Activated CD4-positive, alpha-beta T cell treated with anti-CD3 and anti-CD28 coated beads, Interleukin-2, amount 50 U/mL, for 48 hours (primary cell): ENCODE measurements around the gene FER.
"Not testable (repeated sequence)": the region's sequence is repeated elsewhere in the genome, so short reads cannot be mapped to it uniquely, and the experiment has no call there.

ENCODE experiments used
- DNase-seq, 2 experiments: peaks; one replicate each; pipeline ENCODE4 v3.0.0-alpha.2; 2020

The FER gene

DNA sequence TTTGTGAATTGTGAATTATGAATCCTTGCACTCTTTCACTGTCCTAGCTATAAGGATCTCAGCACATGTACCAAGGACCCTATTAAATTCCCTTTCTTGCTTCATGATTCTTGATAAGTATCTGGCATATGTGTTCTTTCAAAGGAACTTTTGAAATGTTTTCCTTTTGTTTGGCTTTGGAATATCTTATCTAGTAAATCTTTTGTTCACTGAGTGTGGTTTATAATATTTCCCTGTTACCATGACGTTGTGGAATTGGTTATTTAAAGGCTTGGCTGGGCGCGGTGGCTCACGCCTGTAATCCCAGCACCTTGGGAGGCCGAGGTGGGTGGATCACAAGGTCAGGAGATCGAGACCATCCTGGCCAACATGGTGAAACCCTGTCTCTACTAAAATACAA is 151.5 kb downstream of the FER start:
- not testable (repeated sequence) for DNase-seq

DNA sequence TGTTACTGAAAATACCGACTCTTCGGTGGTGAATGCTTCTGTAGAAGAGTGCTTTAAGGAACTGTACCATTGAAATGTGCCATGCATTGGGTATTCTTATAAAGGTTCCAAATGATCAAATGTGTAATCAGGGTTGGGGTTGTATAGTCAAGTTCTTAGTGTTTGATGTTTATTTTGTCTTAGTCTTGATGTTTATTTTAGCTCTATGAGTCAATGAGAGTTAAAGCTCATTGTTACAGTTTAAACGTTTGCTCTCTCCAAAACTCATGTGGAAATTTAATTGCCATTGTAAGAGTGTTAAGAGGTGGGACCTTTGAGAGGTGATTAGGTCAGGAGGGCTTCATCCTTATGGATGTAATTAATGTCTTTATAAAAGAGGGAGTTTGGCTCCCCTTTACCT is 153.0 kb downstream of the FER start:
- DNase-seq: no peak

- no peak for DNase-seq
Measured at GRCh38 chr5:108905805-108906204, 158.1 kb downstream of the FER start.

- DNase-seq: no peak
Measured at GRCh38 chr5:108910627-108911026, 162.9 kb downstream of the FER start.

- no peak for DNase-seq
Measured at GRCh38 chr5:108911055-108911454, 163.4 kb downstream of the FER start.

DNA sequence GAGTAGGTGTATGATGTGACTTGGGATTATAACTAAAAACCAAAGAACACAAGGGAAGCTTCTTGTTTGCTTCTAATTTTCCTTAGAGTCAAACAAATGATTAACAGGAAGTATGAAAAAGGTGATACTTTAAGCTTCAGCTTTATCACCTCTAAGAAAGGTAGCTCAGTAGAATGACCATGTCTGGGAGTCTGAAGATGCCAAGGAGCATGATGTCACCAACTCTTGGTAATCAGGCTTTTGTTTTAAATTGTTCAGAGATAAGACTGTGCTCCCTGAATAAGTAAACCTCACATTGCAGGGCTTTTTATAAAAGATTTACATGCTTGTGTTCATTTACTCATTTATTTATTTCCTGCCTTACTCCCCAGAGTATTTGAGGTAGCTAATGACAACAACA is 169.9 kb downstream of the FER start:
- DNase-seq: no peak

DNA sequence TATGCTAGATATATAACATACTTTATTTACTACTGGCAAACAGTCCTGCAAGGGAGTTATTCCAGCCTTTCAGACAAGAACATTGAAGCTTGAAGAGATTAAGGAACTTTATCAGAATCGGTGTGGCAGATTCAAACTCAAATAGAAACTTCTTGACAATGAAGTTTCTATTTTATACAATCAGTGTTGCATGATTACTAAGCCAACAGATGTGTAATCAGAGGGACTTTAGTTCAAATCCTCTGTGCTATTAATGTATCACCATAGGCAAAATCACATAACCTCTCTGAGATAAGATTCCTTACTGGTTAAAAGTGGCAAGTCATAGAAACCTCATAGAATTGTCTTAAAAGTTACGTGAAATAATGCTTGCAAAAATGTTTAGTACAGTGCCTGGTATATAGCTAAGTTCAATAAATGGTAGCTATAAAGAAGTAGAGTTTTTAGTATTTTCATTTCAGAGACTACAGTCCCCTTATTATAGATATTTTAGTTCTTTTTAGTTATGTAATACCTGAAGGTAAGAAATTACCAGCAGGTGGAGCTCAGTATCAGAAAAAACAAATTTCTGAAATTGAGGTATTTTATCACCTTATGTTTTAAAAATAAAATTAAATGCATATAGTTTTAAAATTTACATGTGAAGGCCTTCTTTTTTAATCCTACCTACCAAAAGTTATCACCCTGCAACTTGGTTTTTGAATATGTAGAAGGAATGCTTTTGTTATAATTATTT is 172.1 kb downstream of the FER start:
- DNase-seq: no peak

GRCh38 chr5:108924457-108924961 is 176.8 kb downstream of the FER start:
- DNase-seq: no peak

GRCh38 chr5:108925073-108925472 is 177.4 kb downstream of the FER start:
- DNase-seq: no peak

GRCh38 chr5:108930107-108930506 is 182.4 kb downstream of the FER start:
- DNase-seq: no peak

DNA sequence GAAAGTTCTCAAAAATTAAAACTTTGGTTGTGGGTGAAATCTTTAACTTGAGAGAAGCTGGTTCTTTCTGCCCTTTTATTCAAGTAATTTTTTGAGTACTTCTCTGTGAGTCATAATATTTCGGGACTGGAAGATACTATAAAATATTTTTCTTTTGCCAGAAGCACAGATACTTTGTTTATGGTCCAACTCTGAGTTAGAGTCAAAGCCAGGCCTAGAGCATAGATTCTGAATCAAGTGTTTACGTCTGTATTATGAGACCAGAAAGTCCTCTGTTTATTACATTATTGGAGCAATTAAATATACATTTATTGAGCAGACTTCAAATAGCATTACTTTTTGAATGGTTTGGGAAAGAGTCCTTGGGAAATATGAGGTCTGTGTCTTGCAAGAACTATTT is 187.9 kb downstream of the FER start:
- no peak for DNase-seq

DNA sequence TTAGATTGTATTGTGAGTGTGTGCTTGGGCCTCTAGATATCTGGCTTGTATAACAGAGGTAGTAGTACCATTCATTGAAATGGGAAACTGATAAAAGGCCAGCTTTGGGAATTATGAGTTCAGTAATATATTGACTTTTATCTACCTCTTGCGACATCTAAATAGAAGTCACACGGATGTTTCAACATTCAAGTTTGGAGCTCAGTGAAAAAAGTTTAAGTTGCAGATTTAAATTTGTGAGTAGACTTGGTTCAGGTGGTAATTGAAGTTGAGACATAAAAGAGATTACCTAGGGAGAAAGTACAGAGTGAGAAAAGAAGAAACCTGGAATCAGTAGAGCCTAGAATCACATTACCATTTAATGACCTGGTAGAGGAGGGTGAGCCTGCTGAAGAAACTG is 189.5 kb downstream of the FER start:
- no peak for DNase-seq

DNA sequence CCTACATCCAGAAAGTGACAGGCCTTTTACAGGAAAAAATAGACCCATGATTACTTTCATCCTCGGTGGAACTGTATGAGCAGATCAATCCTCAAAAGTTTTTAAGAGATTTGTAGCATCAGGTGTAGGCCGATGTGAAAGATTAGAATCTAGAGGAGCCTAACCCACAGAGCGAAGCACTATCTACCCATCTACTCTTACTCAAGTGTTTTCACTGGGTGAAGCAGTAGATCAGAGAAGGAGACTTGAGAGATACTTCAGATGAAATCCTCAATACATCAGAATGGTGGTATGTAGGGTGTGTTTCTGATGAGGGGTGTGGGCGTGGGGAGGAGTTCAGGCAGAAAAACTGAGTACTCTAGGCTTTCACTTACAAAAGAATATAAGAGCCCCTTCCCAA is 192.8 kb downstream of the FER start:
- DNase-seq: no peak

DNA sequence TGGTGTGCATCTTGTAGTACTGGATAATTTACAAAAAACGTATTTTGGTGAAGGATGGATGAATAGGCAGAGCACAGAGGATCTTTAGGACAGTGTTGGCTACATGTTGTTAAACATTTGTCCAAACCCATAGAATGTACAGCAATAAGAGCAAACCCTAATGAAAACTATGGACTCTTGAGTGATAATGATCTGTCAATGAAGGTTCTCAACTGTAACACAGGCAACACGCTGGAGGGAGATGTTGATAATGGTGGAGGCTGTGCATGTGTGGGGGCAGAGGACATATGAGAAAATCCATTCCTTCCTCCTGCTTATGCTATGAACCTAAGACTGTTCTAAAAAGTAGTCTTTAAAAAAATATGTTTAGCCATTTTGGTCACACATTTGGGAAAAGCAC is 194.0 kb downstream of the FER start:
- no peak for DNase-seq

- no peak for DNase-seq
Measured at GRCh38 chr5:108942701-108943100, 195.0 kb downstream of the FER start.

GRCh38 chr5:108945094-108945493 is 197.4 kb downstream of the FER start:
- DNase-seq: no peak

- DNase-seq: no peak
Measured at GRCh38 chr5:108946008-108946407, 198.3 kb downstream of the FER start.

DNA sequence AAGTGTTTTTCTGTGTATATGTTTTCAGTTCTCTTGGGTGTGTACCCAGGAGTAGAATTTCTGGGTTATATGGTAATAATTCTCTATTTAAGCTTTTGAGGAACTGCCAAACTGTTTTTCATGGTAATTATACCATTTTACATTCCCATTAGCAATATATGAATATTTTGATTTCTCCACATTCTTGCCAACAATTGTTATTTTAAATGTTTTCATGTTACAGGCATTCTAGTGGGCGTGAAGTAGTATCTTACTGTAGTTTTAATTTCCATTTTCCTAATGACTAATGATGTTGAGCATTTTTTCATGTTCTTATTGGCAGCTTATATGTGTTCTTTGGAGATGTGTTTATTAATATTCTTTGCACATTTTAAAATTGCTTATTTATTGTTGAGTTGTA is 199.5 kb downstream of the FER start:
- DNase-seq: no peak

- DNase-seq: no peak
Measured at GRCh38 chr5:108950276-108950675, 202.6 kb downstream of the FER start.

DNA sequence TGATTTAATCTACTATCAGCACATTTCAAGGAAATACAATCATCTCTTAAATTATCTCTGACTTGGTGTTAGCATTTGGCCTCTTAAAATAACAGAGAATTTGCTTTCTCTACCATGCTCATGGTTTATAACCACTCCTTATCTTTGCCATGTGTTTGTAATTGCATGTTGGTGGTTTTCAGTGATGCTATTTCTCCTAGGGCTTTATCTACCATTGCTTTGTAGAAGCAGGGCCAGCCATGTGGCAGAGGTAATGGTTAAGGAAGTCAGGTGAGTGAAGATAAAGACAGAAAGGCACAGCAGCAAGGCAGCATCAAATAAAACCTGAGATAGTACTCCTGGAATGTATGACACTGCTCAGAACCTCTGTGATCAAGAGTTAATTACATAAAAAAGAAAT is 206.2 kb downstream of the FER start:
- DNase-seq: no peak

DNA sequence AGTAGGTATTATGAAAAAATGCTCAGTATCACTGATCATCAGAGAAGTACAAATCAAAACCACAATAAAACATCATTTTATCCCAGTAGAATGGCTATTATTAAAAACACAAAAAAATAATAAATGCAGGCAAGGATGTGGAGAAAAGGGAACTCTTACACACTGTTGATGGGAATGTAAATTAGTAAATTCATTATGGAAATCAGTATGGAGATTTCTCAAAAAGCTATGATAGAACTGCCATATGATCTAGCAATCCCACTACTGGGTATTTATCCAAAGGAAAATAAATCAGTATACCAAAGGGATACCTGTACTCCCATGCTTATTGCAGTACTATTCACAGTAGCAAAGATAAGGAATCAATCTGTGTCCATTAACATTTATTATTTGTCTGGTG is 209.6 kb downstream of the FER start:
- DNase-seq: no peak

DNA sequence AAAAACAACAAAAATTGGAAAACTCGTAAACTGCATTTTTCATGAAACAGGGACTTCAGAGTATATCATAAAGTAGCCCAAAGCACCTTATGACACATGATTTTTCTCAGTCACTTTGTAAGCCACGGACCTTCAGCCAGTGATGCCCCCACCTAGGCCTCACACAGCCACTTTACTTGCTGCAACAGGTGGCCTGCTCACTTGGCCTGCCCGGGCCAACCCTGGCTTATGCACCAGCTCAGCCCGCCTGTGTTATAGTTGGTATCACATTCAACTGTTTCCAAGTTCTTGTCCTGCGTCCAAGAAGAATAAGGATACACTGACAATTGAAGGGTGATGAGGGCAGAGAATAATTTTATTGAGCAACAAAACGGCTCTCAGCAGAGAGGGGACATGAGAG is 219.2 kb downstream of the FER start:
- DNase-seq: no peak

DNA sequence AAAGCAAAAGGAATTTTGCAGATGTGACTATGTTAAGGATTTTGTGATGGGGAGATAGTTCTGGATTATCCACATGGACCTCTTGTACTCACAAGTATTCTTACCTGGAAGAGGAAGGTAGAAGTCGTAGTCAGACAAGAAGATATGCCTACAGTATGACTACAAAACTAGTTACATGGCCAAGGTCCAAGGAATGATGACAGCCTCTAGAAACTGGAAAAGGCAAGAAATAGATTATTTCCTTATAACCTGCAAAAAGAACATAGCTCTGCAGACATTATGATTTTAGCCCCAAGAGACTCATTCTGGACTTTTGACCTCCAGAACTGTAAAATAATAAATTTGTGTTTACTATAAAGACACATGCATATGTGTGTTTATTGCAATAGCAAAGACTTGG is 226.9 kb downstream of the FER start:
- no peak for DNase-seq

DNA sequence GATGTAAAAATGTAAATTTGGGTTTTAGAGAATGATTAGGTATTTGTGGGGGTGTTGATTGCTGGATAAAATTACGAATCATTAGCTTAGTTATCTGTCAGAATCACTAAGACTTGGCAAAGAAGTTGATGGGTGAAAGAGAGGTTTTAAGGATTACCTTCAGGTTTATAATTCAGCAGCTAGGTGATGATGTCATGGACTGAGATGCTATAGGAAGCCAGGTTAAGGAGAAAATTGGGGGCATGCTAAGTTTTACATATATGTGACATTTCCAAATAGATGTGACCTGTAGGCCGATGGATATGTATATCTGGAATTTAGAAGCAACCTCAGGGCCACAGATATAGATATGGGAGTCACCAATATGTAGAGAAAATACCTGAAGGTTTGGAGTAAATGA is 228.0 kb downstream of the FER start:
- no peak for DNase-seq

GRCh38 chr5:108983461-108984092 is 235.9 kb downstream of the FER start:
- no peak for DNase-seq
